ENCODE results near the gene IGSF8. TPM values are rescaled to one million over a fixed set of nuclear protein-coding genes. Genes with fewer than 3 reads are reported as not detected.

Gene IGSF8
- total RNA-seq, 3 donors from 2014 or later: 21.0 to 35.7 (median 24.5) TPM

Other genes with a start within 250 kb of the IGSF8 start
- gene VSIG8, start 236.0 kb downstream of the IGSF8 start, total RNA-seq: under 1 TPM in 2 of 3 donors, not detected in 1; 0.15 to 0.16 TPM
- gene CFAP45, start 198.5 kb downstream of the IGSF8 start, total RNA-seq: 1 to 10 TPM in 2 of 3 donors, under 1 TPM in 1; 0.80 to 2.6 (median 2.6) TPM
- 100 to 1,000 TPM; 195 to 259 (median 231) TPM for gene TAGLN2, start 173.1 kb downstream of the IGSF8 start, total RNA-seq
- gene IGSF9, start 153.0 kb downstream of the IGSF8 start, total RNA-seq: 1 to 10 TPM in 2 of 3 donors, not detected in 1; 5.9 to 8.0 TPM
- gene SLAMF9, start 144.4 kb downstream of the IGSF8 start, total RNA-seq: not detected
- gene PIGM, start 66.6 kb downstream of the IGSF8 start, total RNA-seq: 1 to 10 TPM; 4.9 to 8.2 (median 5.1) TPM
- gene KCNJ10, start 28.5 kb downstream of the IGSF8 start, total RNA-seq: under 1 TPM in 1 of 3 donors, not detected in 2; 0.15 TPM
- not detected for gene KCNJ9, start 17.1 kb downstream of the IGSF8 start, total RNA-seq
- 100 to 1,000 TPM in 1 of 3 donors, 1 to 10 TPM in 2; 3.9 to 229 (median 6.4) TPM for gene ATP1A2, start 17.1 kb upstream of the IGSF8 start, total RNA-seq
- 1 to 10 TPM in 1 of 3 donors, not detected in 2; 4.5 TPM for gene ATP1A4, start 53.0 kb upstream of the IGSF8 start, total RNA-seq
- gene CASQ1, start 92.0 kb upstream of the IGSF8 start, total RNA-seq: under 1 TPM in 1 of 3 donors, not detected in 2; 0.59 TPM
- gene PEA15, start 106.8 kb upstream of the IGSF8 start, total RNA-seq: 100 to 1,000 TPM in 2 of 3 donors, 10 to 100 TPM in 1; 69.8 to 128 (median 127) TPM
- gene DCAF8, start 163.9 kb upstream of the IGSF8 start, total RNA-seq: 100 to 1,000 TPM; 161 to 195 (median 161) TPM
- 100 to 1,000 TPM in 1 of 3 donors, 10 to 100 TPM in 2; 58.7 to 136 (median 80.1) TPM for gene PEX19, start 186.5 kb upstream of the IGSF8 start, total RNA-seq
- gene COPA, start 244.6 kb upstream of the IGSF8 start, total RNA-seq: 100 to 1,000 TPM; 138 to 170 (median 153) TPM
- 10 to 100 TPM; 66.4 to 83.5 (median 76.0) TPM for gene NCSTN, start 244.8 kb upstream of the IGSF8 start, total RNA-seq